Retina (tissue), 1 donor: ENCODE results near the gene PLXNA4.

Experiments
- DNase-seq: peaks from one replicate; pipeline ENCODE4 v3.0.0-alpha.2; 2016

The PLXNA4 gene

GRCh38 chr7:132123773-132124172 is 452.5 kb downstream of the PLXNA4 start:
- no peak for DNase-seq

- no peak for DNase-seq
Observed at GRCh38 chr7:132122901-132123300, 453.4 kb downstream of the PLXNA4 start.

- no peak for DNase-seq
Observed at GRCh38 chr7:132121987-132122386, 454.3 kb downstream of the PLXNA4 start.

- DNase-seq = no peak
Observed at GRCh38 chr7:132118641-132119040, 457.6 kb downstream of the PLXNA4 start.

- DNase-seq = no peak
Observed at GRCh38 chr7:132117636-132118035, 458.6 kb downstream of the PLXNA4 start.

- no peak for DNase-seq
Observed at GRCh38 chr7:132117181-132117580, 459.1 kb downstream of the PLXNA4 start.

- DNase-seq = no peak
Observed at GRCh38 chr7:132116369-132116768, 459.9 kb downstream of the PLXNA4 start.

- DNase-seq = no peak
Observed at GRCh38 chr7:132115758-132116157, 460.5 kb downstream of the PLXNA4 start.

GRCh38 chr7:132115028-132115427 is 461.2 kb downstream of the PLXNA4 start:
- no peak for DNase-seq

GRCh38 chr7:132114411-132114810 is 461.9 kb downstream of the PLXNA4 start:
- DNase-seq = no peak

- DNase-seq = no peak
Observed at GRCh38 chr7:132113536-132114371, 462.5 kb downstream of the PLXNA4 start.

GRCh38 chr7:132112657-132113056 is 463.6 kb downstream of the PLXNA4 start:
- DNase-seq = no peak

- no peak for DNase-seq
Observed at GRCh38 chr7:132112106-132112505, 464.2 kb downstream of the PLXNA4 start.

- DNase-seq = no peak
Observed at GRCh38 chr7:132110692-132111091, 465.6 kb downstream of the PLXNA4 start.

GRCh38 chr7:132109769-132110168 is 466.5 kb downstream of the PLXNA4 start:
- no peak for DNase-seq

GRCh38 chr7:132108563-132108962 is 467.7 kb downstream of the PLXNA4 start:
- no peak for DNase-seq

- DNase-seq = no peak
Observed at GRCh38 chr7:132106491-132106890, 469.8 kb downstream of the PLXNA4 start.

- no peak for DNase-seq
Observed at GRCh38 chr7:132105096-132105495, 471.2 kb downstream of the PLXNA4 start.

GRCh38 chr7:132103718-132104117 is 472.6 kb downstream of the PLXNA4 start:
- DNase-seq = no peak

GRCh38 chr7:132102942-132103341 is 473.3 kb downstream of the PLXNA4 start:
- no peak for DNase-seq

GRCh38 chr7:132102391-132102790 is 473.9 kb downstream of the PLXNA4 start:
- no peak for DNase-seq

- no peak for DNase-seq
Observed at GRCh38 chr7:132100981-132101380, 475.3 kb downstream of the PLXNA4 start.

GRCh38 chr7:132100483-132100882 is 475.8 kb downstream of the PLXNA4 start:
- DNase-seq = no peak

- no peak for DNase-seq
Observed at GRCh38 chr7:132099163-132099562, 477.1 kb downstream of the PLXNA4 start.

- DNase-seq = no peak
Observed at GRCh38 chr7:132098327-132098726, 477.9 kb downstream of the PLXNA4 start.
